ENCODE results near the gene TMEM253.

Gene TMEM253

GRCh38 chr14:21090940-21091663 lies 9.8 kb upstream of the TMEM253 start:
- no peak for DNase-seq

DNA sequence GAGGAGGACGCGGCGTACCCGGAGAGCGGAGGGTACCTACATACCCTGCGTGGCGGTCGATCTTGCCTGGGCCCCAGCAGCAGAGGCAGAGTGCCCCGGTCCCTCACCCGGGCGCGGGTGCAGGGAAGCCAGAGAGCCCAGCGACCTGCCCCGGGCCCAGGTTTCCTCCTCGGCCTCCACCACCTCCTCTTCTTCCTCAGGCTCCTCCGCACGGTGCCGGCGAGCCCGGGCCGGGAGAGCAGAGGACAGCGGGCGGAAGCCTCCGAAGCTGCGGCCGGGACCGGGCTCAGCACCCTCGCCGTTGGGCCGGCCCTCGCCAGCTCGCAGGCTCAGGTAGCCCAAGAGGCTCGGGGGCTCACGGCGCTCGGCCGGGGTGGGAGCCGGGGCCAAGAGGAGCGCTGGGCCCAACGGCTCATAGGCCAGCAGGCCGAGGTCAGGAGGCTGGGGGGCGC lies 9.0 kb upstream of the TMEM253 start:
- no peak for DNase-seq

GRCh38 chr14:21092273-21093011 lies 8.4 kb upstream of the TMEM253 start:
- DNase-seq = peak; percentile 81 to 91 (median 88)

- DNase-seq = no peak
Measured at GRCh38 chr14:21093018-21093417, 7.8 kb upstream of the TMEM253 start.

DNA sequence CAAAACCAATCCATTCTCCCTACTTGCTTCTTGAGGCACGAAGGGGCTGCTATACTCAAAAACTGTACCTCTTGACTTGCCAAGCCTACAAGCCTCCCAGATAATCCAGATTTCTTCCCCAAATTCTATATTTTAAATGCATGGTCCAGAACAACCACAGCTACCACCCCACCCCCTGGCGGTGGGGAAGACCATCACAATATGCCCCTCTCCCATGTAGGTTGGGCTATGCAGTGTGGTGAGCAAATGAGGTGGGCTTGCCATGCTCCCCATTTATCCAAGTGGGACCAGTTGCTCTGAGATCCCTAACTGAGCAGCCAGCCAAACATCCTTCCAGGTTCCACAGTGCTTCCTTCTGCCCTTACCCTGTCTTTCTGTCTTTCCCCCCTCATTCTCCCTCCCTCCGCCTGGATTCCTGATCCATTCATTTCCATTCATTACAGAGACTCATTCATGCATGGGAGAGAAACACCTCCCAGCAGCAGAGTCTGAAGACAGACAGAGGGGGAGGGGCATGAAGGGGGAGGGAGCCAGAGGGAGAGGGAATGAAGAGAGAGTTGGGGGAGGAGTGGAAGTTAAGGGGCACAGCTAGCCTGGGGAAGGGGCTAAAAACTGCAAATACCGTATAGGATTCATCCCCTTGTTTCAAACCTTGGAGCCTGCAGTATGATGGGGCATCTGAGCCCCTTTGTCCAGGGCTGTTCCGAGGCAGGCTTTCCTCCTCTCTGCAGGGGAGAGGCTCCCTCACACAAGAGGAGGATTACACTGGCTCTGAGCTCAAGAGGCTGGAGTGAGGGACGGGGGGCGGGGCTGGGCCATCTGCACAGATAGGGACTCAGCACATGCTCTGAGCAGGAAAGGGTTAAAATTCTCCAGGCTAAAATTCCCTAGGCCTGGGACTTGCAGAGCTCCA lies 6.8 kb upstream of the TMEM253 start:
- no peak for DNase-seq

DNA sequence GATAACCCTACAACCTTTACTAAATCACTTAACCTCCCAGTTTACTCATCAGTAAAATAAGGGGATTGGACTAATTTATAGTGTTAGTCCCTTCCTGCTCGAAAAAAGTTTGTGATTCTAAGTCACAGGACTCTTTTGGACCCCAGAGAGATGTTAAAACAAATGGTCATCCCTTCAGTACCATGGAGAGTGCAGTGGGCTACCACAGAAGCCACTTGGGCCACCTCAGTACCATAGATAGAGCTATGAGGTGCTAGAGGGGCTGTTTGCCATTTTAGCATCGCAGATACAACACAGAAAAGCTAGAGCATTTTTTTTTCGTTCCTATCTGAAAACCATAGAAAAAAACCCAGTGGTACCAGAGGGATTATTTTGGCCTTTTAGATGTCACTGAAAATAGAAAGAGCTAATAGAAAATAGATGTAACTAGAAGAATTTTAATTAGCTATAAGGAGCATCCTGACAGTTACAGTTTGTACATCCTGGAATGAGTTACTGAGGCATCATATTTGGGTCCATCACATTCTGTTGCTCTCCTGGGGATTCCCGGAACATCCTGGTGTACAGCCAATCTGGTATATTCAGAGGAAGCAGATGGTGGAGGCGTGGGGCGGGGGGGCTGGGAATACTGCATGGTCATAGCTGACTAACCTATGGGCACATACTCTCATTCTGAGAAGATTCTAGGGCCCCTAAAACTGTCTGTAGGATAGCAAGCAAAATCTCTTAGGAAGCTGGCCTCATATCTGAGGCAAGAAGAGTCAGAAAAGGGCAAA lies 5.2 kb upstream of the TMEM253 start:
- DNase-seq = peak; percentile 27 to 43 (median 42)

DNA sequence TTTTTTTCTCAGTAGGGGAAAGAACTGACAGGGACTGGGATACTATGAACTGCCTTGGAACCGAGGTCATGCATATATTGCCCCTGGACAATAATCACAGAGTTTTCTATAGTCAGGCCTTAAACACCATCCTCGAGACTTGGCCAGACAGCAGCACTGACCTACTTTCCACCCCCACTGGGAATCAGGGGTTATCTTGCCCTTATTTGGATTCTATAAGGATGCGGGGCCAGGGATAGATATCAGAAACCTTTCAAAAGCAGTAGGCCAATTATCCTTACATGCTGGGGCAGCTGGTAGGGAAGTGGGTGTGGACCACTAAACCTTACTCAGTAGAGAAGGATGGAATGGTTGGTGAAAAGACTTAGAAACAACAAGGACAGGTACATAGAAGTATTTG lies 4.4 kb upstream of the TMEM253 start:
- DNase-seq = no peak

DNA sequence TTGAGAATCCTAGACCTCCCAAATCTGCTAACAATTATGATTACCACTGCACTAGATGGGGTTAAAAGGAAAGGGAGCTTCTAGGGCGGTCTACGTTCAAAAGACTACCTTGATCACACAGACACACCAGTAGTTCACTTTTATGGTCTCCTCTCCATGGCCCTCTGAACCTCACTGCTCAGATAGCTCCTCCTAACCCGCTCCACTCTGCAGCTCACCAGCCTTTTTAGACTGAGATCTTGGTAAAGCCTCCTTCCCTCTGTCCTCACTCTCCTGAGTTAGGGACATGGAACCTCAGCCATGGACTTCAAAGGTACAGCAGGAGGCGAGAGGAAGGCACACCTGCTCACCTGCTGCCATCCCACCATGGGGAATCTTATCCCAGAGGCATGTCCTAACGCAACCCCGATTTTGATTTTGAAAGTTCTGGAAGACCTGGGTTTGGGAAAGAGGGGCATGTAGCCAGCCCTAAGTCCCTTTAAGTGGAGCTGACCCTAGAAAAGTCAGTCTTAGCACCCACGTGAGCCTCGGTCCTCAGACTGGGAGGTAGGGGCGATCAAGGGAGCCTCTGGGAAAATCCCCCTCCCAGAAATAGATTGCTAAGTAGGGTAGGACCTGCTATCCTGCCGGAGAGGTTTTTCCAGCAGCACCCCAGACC lies 3.8 kb upstream of the TMEM253 start:
- no peak for DNase-seq

- peak; percentile 38 to 56 (median 50) for DNase-seq
Measured at GRCh38 chr14:21097636-21098075, 3.2 kb upstream of the TMEM253 start.

DNA sequence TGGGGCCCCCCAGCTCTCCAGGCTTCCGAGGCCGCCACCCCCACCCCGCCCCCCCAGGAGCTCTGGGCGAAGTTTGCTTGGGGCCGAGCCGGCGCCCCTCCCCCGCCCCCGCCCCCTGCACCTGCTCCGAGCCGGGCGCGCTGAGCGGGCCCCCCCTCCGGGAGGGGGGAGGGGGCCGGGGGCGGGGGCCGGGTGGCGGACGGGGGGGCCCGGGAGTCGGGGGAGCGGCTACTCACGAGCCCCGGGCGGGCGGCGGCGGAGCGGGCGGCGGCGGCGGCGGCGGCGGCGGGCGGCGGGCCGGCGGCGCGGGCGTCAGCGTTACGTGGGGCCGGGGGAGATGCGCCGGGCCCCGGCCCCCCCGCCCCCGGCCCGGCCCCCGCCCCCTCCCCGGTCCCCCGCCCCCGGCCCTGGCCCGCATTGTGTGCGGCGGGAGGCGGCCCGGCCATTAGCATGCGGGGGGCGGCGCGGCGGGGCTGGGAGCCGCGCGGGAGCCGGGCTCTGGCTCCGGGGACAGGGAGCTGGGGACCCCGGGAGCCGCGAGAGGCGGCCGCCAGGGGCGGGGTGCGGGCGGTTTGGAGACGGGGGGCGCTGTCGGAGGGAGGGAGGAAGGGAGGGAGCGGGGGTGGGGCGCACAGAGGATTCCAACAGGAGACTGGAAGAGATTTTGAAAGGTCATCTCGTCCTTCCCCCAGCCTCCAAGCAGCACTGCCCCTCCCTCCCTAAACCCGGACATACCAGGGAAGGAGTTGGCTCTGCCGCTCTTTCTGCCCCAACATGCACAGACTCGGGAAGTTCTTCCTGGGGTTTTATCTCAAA lies 2.6 kb upstream of the TMEM253 start, which contains the start of gene ZNF219:
ZNF219 (minus strand) TSS at position 580 of the 816 bp plus-strand sequence. CDS start 5,064 bp downstream, outside the sequence.
- DNase-seq = peak in 2 of 3 donors; percentile 33 to 56

DNA sequence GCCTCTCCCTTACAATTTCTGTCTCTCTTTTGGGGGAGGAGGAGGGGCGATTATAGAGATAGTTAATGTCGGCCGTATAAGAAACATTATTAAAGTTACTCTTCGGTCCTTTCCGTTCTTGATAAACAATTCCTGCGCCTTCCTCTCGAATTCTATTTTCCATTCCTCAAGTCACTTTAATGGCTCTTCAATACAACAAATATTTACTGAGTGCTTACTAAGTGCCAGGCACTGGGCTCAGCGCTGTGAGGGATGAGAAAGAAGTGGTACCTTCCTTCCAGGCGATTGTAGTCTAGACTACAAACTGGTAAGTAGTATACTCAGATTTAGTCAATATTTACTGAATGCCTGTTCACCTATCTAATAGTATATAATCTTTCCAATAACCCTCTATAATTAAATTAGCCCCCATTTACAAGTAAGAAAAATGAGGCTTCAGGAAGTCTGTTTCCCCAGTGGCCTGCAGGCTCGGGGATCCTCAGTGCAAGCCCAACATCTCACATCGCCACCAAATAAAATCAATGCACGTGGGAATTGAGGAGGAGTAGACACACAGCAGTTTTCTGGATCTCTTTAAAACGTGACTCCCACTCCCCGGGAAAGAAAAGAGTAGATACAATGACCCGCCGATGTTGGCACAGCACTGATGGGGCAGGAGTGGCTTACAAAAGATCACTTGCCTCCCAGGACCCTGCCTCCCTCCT lies 1.8 kb upstream of the TMEM253 start:
- DNase-seq = no peak

- DNase-seq = no peak
Measured at GRCh38 chr14:21099596-21099985, 1.3 kb upstream of the TMEM253 start.

DNA sequence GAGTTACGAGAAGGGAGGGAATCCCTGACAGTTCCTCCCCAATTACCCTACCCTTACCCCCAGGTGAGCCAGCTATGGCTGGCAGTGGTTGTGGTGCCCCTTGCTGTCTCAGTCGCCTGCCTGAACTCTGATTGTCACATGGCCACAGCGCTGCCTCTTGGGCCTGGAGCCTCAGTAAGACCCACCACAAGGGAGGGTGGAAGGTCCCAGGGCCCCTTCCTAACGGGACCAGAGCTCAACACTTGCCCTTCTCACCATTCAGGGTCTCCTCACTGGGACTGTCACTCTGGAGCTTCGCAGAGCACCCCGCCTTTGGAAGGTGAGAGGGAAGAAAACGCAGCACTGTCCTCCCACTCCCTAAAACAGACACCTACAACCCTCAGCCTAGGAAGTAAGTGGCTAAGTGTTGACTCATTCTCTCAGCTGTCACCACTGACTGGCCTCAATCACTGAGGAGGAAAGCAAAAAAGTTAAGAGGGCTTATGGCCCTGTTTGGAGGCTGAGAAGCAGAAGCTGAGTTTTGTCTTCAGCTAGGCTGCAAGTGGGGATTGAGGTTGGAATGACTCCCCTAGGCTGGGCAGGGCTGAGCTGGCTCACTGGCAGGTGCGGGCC lies 1.0 kb downstream of the TMEM253 start:
- DNase-seq = peak in 2 of 3 donors; percentile 35 to 42

DNA sequence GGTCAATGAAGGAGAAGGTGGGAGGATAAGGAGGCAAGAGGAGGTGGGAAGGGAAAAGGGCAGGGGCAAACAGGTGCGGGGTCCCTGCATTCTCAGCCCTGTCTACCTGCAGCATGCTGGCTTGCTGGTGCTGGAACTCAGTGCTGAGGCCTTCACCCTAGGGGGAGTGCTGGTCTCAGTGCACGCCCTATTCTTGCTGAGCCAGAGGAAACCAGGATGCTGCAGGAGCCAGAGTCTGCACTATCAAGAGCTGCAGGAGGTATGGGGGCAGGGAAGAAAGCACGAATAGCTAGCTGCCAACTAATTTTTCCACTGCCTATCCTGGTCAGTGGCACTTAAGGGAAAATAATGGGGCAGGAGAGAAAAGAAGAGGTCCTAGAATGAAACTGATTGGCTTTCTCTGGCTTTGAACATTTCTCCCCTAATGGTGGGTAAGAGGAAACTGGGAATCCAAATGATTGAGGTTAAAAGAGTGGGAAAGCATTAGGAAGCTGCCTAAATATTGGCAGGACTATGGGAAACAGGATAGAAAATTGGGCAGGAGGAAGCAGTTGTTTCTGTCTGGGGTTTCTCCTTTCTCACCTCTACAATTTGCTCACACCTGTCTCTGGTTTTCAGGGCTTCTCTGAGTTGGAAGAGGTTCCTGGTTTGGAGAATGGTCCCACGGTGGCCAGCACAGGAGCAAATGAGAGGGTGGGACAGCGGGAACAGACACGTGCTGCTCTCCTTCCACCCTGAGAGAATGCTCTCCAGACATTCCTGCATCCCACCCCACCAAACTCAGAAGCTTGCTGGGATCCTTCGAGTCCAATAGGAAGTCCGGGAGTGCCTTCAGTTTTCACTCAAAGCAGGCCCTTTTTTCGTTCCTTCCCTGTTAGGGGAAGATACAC lies 1.9 kb downstream of the TMEM253 start:
- DNase-seq = no peak

GRCh38 chr14:21103411-21103709 lies 2.5 kb downstream of the TMEM253 start:
- DNase-seq = no peak

- DNase-seq = peak; percentile 98 to 99 (median 98)
Measured at GRCh38 chr14:21103710-21104447, 3.0 kb downstream of the TMEM253 start.

DNA sequence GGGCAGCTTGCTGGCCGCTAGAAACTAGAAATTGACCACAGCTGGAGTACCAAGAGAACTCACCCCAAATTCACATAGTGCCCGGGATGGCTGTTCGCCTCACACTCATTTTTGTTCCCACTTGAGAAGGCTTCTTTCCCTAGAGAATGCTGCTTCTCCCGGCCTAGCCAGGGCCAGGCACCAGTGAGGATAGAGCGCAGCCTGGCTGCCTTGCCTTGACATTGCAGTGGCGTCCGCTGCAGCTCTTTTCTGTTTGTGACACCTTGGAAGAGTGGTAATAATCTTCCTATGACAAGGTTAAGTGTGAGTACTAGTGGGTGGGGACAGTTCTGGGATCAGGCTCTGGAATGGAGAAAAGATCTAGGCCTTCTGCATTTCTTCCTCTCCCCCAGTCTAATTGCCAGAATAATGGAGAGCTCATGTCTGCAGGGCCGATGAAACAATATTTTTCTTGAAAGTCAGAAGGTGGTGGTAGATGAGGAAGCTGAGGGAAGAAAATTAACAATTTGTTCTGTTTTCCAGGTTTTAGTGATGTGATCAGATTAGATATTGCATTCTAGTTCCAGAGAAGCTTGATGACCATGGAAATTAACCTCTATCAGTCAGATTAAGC lies 3.7 kb downstream of the TMEM253 start:
- peak; percentile 73 to 81 (median 78) for DNase-seq
